Vagina (tissue), 2 donors: ENCODE results near the gene UQCRC2.

Source experiments
- POLR2A ChIP-seq, 2 donors: fragments of 450-650 bp; IDR thresholded peaks; one replicate each; pipeline ENCODE4 v1.6.1; 2017; ENCODE audit warnings: antibody characterized with exemption in 2 of 2, mild to moderate bottlenecking in 2 of 2, moderate library complexity in 2 of 2
- TF ChIP-seq, protein P1 (sequence below), 3 experiments: fragments of 450-650 bp in 2 of 3; fragments of 200-600 bp in 1 of 3; sonication (generic) in 1 of 3; IDR thresholded peaks; one replicate each; pipeline ENCODE4 v1.5.1; 2017 to 2019; ENCODE audit warnings: antibody characterized with exemption in 3 of 3, mild to moderate bottlenecking in 2 of 3, moderate library complexity in 2 of 3

DNA sequence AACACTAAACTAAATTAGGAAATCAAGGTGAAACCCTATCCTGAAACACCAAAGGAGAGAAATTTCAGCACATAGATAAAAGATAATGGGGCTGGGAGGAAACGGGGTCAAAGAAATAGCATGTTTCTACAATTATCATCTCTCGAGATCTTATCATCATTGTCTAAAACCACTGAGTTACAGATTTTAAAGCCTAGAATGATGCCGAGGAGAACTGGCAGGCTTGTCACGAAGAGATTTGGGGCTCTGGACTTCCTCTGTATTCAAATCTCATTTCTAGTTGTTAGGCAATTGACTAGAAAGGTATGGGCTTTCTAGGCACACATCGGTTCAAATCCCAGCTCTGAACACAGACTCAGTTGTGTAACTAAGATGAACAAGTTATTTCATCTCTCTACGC, 38.5 kb downstream of the UQCRC2 start:
- TF ChIP-seq, protein P1, sequence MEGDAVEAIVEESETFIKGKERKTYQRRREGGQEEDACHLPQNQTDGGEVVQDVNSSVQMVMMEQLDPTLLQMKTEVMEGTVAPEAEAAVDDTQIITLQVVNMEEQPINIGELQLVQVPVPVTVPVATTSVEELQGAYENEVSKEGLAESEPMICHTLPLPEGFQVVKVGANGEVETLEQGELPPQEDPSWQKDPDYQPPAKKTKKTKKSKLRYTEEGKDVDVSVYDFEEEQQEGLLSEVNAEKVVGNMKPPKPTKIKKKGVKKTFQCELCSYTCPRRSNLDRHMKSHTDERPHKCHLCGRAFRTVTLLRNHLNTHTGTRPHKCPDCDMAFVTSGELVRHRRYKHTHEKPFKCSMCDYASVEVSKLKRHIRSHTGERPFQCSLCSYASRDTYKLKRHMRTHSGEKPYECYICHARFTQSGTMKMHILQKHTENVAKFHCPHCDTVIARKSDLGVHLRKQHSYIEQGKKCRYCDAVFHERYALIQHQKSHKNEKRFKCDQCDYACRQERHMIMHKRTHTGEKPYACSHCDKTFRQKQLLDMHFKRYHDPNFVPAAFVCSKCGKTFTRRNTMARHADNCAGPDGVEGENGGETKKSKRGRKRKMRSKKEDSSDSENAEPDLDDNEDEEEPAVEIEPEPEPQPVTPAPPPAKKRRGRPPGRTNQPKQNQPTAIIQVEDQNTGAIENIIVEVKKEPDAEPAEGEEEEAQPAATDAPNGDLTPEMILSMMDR (IDR thresholded peaks at IDR 0.05) = no peak
- no peak for TF ChIP-seq POLR2A (IDR thresholded peaks at IDR 0.05)
